H9 (cell line): ENCODE measurements around the gene WDR5B. TPM values are rescaled to one million over a fixed set of nuclear protein-coding genes. Genes with fewer than 3 reads are reported as not detected.

Experiments
- DNase-seq: peaks from one replicate; pipeline ENCODE4 v3.0.0-alpha.2; 2017
- H2AFZ ChIP-seq: one replicate; pipeline ENCODE4 v1.6.1; 2013; ENCODE audit warnings: mild to moderate bottlenecking, low read length, control low read depth, moderate library complexity
- H2AK5ac ChIP-seq: 2 replicates; pipeline ENCODE4 v1.6.1; 2013; ENCODE audit warnings: low read length, control low read depth, mixed read lengths; ENCODE audit not compliant: insufficient read length
- H2BK120ac ChIP-seq: one replicate; pipeline ENCODE4 v1.6.1; 2013; ENCODE audit warnings: low read depth, mild to moderate bottlenecking, low read length, control low read depth, inconsistent platforms; ENCODE audit not compliant: poor library complexity, severe bottlenecking
- H2BK12ac ChIP-seq: 2 replicates; pipeline ENCODE4 v1.6.1; 2013; ENCODE audit warnings: low read length, control low read depth, mixed read lengths, low read depth; ENCODE audit not compliant: insufficient read length
- H2BK15ac ChIP-seq: 2 replicates; pipeline ENCODE4 v1.6.1; 2013; ENCODE audit warnings: low read depth, low read length, control low read depth
- H2BK20ac ChIP-seq: one replicate; pipeline ENCODE4 v1.6.1; 2013; ENCODE audit warnings: low read depth, mild to moderate bottlenecking, low read length, control low read depth, inconsistent platforms; ENCODE audit not compliant: poor library complexity, severe bottlenecking
- H2BK5ac ChIP-seq: 2 replicates; pipeline ENCODE4 v1.6.1; 2013; ENCODE audit warnings: low read length, control low read depth, mixed read lengths; ENCODE audit not compliant: insufficient read length
- H3K14ac ChIP-seq: 2 replicates; pipeline ENCODE4 v1.6.1; 2013; ENCODE audit warnings: low read length, control low read depth; ENCODE audit not compliant: insufficient read depth
- H3K18ac ChIP-seq: 2 replicates; pipeline ENCODE4 v1.6.1; 2013; ENCODE audit warnings: low read depth, mild to moderate bottlenecking, mixed read lengths, low read length, control low read depth; ENCODE audit not compliant: insufficient read length
- H3K23ac ChIP-seq: 2 replicates; pipeline ENCODE4 v1.6.1; 2013; ENCODE audit warnings: low read length, control low read depth, mixed read lengths, low read depth; ENCODE audit not compliant: insufficient read length
- H3K23me2 ChIP-seq: 2 replicates; pipeline ENCODE4 v1.6.1; 2013; ENCODE audit warnings: low read depth, mild to moderate bottlenecking, mixed read lengths, low read length, control low read depth; ENCODE audit not compliant: insufficient read length, poor library complexity, severe bottlenecking
- H3K27ac ChIP-seq: 2 replicates; pipeline ENCODE4 v1.5.1; 2013; ENCODE audit warnings: low read length, control low read depth, mixed read lengths, low read depth; ENCODE audit not compliant: insufficient read length
- H3K27me3 ChIP-seq: 2 replicates; pipeline ENCODE4 v1.6.1; 2013; ENCODE audit warnings: low read length, control low read depth, inconsistent platforms; ENCODE audit not compliant: insufficient read depth
- H3K4ac ChIP-seq: 2 replicates; pipeline ENCODE4 v1.6.1; 2013; ENCODE audit warnings: low read depth, mild to moderate bottlenecking, control low read depth, inconsistent platforms, low read length, moderate library complexity
- H3K4me1 ChIP-seq: 2 replicates; pipeline ENCODE4 v1.6.1; 2013; ENCODE audit warnings: low read length, control low read depth, inconsistent platforms; ENCODE audit not compliant: insufficient read depth
- H3K4me2 ChIP-seq: 2 replicates; pipeline ENCODE4 v1.6.1; 2013; ENCODE audit warnings: low read length, control low read depth, mixed read lengths; ENCODE audit not compliant: insufficient read length, insufficient read depth
- H3K56ac ChIP-seq: 2 replicates; pipeline ENCODE4 v1.6.1; 2013; ENCODE audit warnings: low read depth, mild to moderate bottlenecking, mixed read lengths, low read length, control low read depth; ENCODE audit not compliant: insufficient read length
- H3K79me1 ChIP-seq: 2 replicates; pipeline ENCODE4 v1.6.1; 2013; ENCODE audit warnings: low read depth, mild to moderate bottlenecking, moderate library complexity, low read length, control low read depth, inconsistent platforms; ENCODE audit not compliant: insufficient read depth, poor library complexity, severe bottlenecking
- H3K79me2 ChIP-seq: 2 replicates; pipeline ENCODE4 v1.6.1; 2013; ENCODE audit warnings: low read length, control low read depth, inconsistent platforms; ENCODE audit not compliant: insufficient read depth
- H3K9ac ChIP-seq: 2 replicates; pipeline ENCODE4 v1.6.1; 2013; ENCODE audit warnings: low read length, control low read depth, mixed read lengths; ENCODE audit not compliant: insufficient read length; ENCODE audit errors: extremely low read depth
- H3K9me3 ChIP-seq: one replicate; pipeline ENCODE4 v1.6.1; 2013; ENCODE audit warnings: low read depth, low read length, inconsistent platforms; ENCODE audit not compliant: control insufficient read depth
- H3T11ph ChIP-seq: one replicate; pipeline ENCODE4 v1.6.1; 2013; ENCODE audit warnings: mild to moderate bottlenecking, low read length, control low read depth, inconsistent platforms
- H4K20me1 ChIP-seq: one replicate; pipeline ENCODE4 v1.6.1; 2013; ENCODE audit not compliant: control insufficient read depth, insufficient read length, insufficient read depth
- H4K5ac ChIP-seq: 2 replicates; pipeline ENCODE4 v1.6.1; 2013; ENCODE audit warnings: low read depth, mild to moderate bottlenecking, mixed read lengths, low read length, control low read depth; ENCODE audit not compliant: insufficient read length
- H4K8ac ChIP-seq: replicated peaks from 2 replicates; pipeline ENCODE4 v1.6.1; 2013; ENCODE audit warnings: low read length, control low read depth, mixed read lengths, low read depth; ENCODE audit not compliant: insufficient read length
- H4K91ac ChIP-seq: 2 replicates; pipeline ENCODE4 v1.6.1; 2013; ENCODE audit warnings: low read depth, mild to moderate bottlenecking, moderate library complexity, mixed read lengths, low read length, control low read depth; ENCODE audit not compliant: insufficient read length
- H3K27ac Mint-ChIP-seq, 3 experiments: 2 replicates in 2 of 3; 3 replicates in 1 of 3; pipeline ENCODE4 v1.8.0; 2020 to 2021; ENCODE audit warnings: mixed read lengths in 3 of 3, mild to moderate bottlenecking in 1 of 3, moderate library complexity in 1 of 3
- H3K27me3 Mint-ChIP-seq: 2 replicates; pipeline ENCODE4 v1.8.0; 2021; ENCODE audit warnings: low read depth, mild to moderate bottlenecking, moderate library complexity, mixed read lengths
- H3K36me3 Mint-ChIP-seq, 3 experiments: 2 replicates in 2 of 3; 3 replicates in 1 of 3; pipeline ENCODE4 v1.8.0; 2020 to 2021; ENCODE audit warnings: low read depth in 3 of 3, mixed read lengths in 3 of 3; ENCODE audit not compliant: insufficient read depth in 1 of 3
- H3K4me1 Mint-ChIP-seq, 2 experiments: 2 replicates each; pipeline ENCODE4 v1.8.0; 2020; ENCODE audit warnings: mixed read lengths in 2 of 2
- H3K4me3 Mint-ChIP-seq, 2 experiments: 2 replicates in 1 of 2; 3 replicates in 1 of 2; pipeline ENCODE4 v1.8.0; 2020 to 2021; ENCODE audit warnings: mild to moderate bottlenecking in 2 of 2, mixed read lengths in 2 of 2, moderate library complexity in 1 of 2
- H3K9me3 Mint-ChIP-seq, 2 experiments: 2 replicates in 1 of 2; 3 replicates in 1 of 2; pipeline ENCODE4 v1.8.0; 2020; ENCODE audit warnings: mild to moderate bottlenecking in 2 of 2, mixed read lengths in 2 of 2, moderate library complexity in 1 of 2
- CTCF ChIP-seq: fragments of 200-600 bp; sonication (generic); conservative IDR thresholded peaks from 3 replicates; pipeline ENCODE4 v1.8.0; 2021; ENCODE audit warnings: antibody characterized with exemption, mild to moderate bottlenecking
- WGBS: extraction: QIAGEN DNeasy Blood & Tissue Kit; methylation state at CpG from one replicate; pipeline ENCODE4 v1.1.7; 2013; ENCODE audit warnings: missing lambda C conversion rate, low lambda C conversion rate, mixed read lengths; ENCODE audit not compliant: insufficient read length; ENCODE audit errors: extremely low coverage; 5-methylcytosine and 5-hydroxymethylcytosine counted together
- total RNA-seq: library from RNA; stranded (reverse); gene quantifications from 2 replicates; pipeline ENCODE4 v1.2.1, GENCODE V29; 2021

The WDR5B gene
- total RNA-seq, 1 experiment from 2014 or later, result 3.7 TPM

- no CpG with 5 or more reads among the region's 4 CpGs for WGBS
- peaks cover 0 to 20% (median 9%) of the 10 kb centered on the region in 3 experiments; a peak in 6 of 7 replicates for H3K36me3 Mint-ChIP-seq
- no peak overlapping the region for H2AFZ ChIP-seq
Measured at GRCh38 chr3:122421101-122421500, 5.2 kb upstream of the WDR5B start.

More at GRCh38 chr3:122421101-122421500, 5.2 kb upstream of the WDR5B start:
- H3K27me3 Mint-ChIP-seq, result no peaks in the 10 kb centered on the region
- Histone ChIP-seq H3K27me3 (no peaks in the 10 kb centered on the region), H4K8ac (no peak overlapping the region), H3K14ac (no peak overlapping the region), H4K20me1 (no peaks in the 10 kb centered on the region), H2AK5ac (no peak overlapping the region), H3K9me3 (no peaks in the 10 kb centered on the region), H3K79me2 (no peaks in the 10 kb centered on the region), H3K4ac (no peak overlapping the region), H3K4me1 (no peaks in the 10 kb centered on the region), H2BK12ac (no peak overlapping the region), H3K4me2 (no peak overlapping the region), H3K27ac (no peak overlapping the region), H3K23ac (no peak overlapping the region), H3K79me1 (no peaks in the 10 kb centered on the region), H3K9ac (no peak overlapping the region), H3K18ac (no peak overlapping the region), H2BK5ac (no peak overlapping the region), H3K23me2 (no peaks in the 10 kb centered on the region), H2BK120ac (no peak overlapping the region), H4K5ac (no peak overlapping the region), H2BK15ac (no peak overlapping the region), H3K56ac (no peak overlapping the region), H4K91ac (no peak overlapping the region), H3T11ph (no peak overlapping the region), H2BK20ac (no peak overlapping the region)
- no peaks in the 10 kb centered on the region; a peak in 1 of 5 replicates for H3K9me3 Mint-ChIP-seq
- no peak overlapping the region for H3K27ac Mint-ChIP-seq
- H3K4me1 Mint-ChIP-seq, result peaks cover 6 to 8% of the 10 kb centered on the region in 2 experiments
- no peak overlapping the region for H3K4me3 Mint-ChIP-seq
- no peak for TF ChIP-seq CTCF
- no peak for DNase-seq
